ENCODE data around the gene USP32.

DNA sequence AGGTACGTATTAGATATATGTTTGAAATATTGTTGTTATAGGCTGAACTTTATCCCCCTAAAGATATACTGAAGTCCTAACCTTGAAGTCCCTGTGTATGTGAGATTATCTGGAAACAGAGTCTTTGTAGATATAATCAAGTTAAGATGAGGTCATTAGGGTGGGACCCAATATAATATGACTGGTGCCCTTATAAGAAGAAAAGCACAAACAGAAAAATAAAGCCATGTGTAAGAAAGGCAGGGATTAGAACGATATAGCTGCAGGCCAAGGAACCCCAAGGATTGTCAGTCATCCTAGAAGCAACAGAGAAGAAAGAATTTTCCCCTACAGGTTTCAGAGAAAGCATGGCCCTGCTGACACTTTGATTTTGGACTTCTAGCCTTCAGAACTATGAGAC lies 95.8 kb downstream of the USP32 start:
- TF ChIP-seq, protein P1, sequence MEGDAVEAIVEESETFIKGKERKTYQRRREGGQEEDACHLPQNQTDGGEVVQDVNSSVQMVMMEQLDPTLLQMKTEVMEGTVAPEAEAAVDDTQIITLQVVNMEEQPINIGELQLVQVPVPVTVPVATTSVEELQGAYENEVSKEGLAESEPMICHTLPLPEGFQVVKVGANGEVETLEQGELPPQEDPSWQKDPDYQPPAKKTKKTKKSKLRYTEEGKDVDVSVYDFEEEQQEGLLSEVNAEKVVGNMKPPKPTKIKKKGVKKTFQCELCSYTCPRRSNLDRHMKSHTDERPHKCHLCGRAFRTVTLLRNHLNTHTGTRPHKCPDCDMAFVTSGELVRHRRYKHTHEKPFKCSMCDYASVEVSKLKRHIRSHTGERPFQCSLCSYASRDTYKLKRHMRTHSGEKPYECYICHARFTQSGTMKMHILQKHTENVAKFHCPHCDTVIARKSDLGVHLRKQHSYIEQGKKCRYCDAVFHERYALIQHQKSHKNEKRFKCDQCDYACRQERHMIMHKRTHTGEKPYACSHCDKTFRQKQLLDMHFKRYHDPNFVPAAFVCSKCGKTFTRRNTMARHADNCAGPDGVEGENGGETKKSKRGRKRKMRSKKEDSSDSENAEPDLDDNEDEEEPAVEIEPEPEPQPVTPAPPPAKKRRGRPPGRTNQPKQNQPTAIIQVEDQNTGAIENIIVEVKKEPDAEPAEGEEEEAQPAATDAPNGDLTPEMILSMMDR (IDR thresholded peaks at IDR 0.05): no peak
- no peak for TF ChIP-seq POLR2A (IDR thresholded peaks at IDR 0.05)
